GM23338 (cell line): Measurements from ENCODE around the gene YBEY.

Experiments used
- CREB1 ChIP-seq: fragments of 250-450 bp; sonication (Bioruptor Pico); IDR thresholded peaks from 2 replicates; pipeline ENCODE4 v1.5.0; 2020; ENCODE audit warnings: low read depth, mild to moderate bottlenecking, moderate library complexity
- CTCF ChIP-seq, 2 experiments: fragments of 200-600 bp in 1 of 2; sonication (generic) in 1 of 2; conservative IDR thresholded peaks; 2 replicates each; pipeline versions ENCODE4 v1.5.1 to v1.6.1; 2016 to 2017; ENCODE audit warnings: antibody characterized with exemption in 2 of 2, low read depth in 2 of 2, mild to moderate bottlenecking in 2 of 2, moderate library complexity in 1 of 2
- ETS1 ChIP-seq: IDR thresholded peaks from 2 replicates; pipeline ENCODE4 v1.6.1; 2016; ENCODE audit warnings: antibody characterized with exemption
- EZH2 ChIP-seq: fragments of 200-600 bp; sonication (generic); IDR thresholded peaks from one replicate; pipeline ENCODE4 v1.8.0; 2017; ENCODE audit warnings: antibody characterized with exemption, mild to moderate bottlenecking, low read depth; ENCODE audit not compliant: unreplicated experiment
- EZH2phosphoT487 ChIP-seq: fragments of 200-600 bp; sonication (generic); IDR thresholded peaks from one replicate; pipeline ENCODE4 v1.8.1; 2018; ENCODE audit warnings: antibody characterized with exemption; ENCODE audit not compliant: unreplicated experiment
- POLR2AphosphoS5 ChIP-seq: IDR thresholded peaks from 2 replicates; pipeline ENCODE4 v1.6.1; 2016; ENCODE audit warnings: antibody characterized with exemption, low read depth
- REST ChIP-seq: IDR thresholded peaks from one replicate; pipeline ENCODE4 v1.6.1; 2018; ENCODE audit warnings: antibody characterized with exemption; ENCODE audit not compliant: unreplicated experiment
- STAT1 ChIP-seq: IDR thresholded peaks from one replicate; pipeline ENCODE4 v1.6.1; 2016; ENCODE audit warnings: antibody characterized with exemption; ENCODE audit not compliant: unreplicated experiment
- ZNF462 ChIP-seq: fragments of 250-450 bp; sonication (Bioruptor Pico); IDR thresholded peaks from 2 replicates; pipeline ENCODE4 v1.5.0; 2020; ENCODE audit warnings: mild to moderate bottlenecking, moderate library complexity

GRCh38 chr21:46256501-46256994, 29.6 kb upstream of the YBEY start:
- TF ChIP-seq CTCF (conservative IDR thresholded peaks at IDR 0.05; ENCODE audit: low read depth in 2 of 2) (peak; percentile 18 to 50; a peak in 2 of 4 replicates), EZH2 (no peak), POLR2AphosphoS5 (no peak), REST (no peak), CREB1 (CRISPR knock-in tag) (no peak), ZNF462 (CRISPR knock-in tag) (no peak), STAT1 (no peak), EZH2phosphoT487 (no peak), ETS1 (no peak)
